ENCODE data around the gene CACNA1S. TPM values are rescaled to one million over a fixed set of nuclear protein-coding genes. Genes with fewer than 3 reads are reported as not detected.

CACNA1S gene
- total RNA-seq, 1 donor from 2014 or later, result not detected

DNA sequence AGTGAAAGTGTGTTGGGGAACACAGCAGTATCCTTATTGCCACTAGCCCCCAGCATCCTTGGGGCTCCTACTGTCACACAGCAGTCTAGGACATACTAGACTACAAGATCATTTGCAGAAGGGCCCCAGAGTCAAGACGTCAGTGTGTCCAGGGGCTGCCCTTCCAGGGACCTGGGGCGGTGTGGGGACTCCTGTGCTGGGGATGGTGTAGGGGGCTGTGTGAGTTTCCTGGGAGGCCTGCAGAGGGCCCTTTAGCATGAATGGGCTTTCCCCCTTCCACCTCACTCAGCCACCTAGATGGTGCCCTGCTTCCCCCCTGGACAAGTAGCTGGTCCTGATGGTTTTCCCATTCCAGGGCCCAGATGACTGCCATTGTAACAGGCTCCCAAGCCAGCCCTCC lies 71.2 kb downstream of the CACNA1S start:
- Histone ChIP-seq H3K9ac (ENCODE audit: low read length) (no peak overlapping the region), H3K4me3 (ENCODE audit: insufficient read depth, low read depth, low read length) (no peak overlapping the region), H3K27ac (ENCODE audit: low read depth, low read length) (no peak overlapping the region), H3K4me2 (ENCODE audit: low read length) (no peak overlapping the region), H4K20me1 (ENCODE audit: insufficient read depth, low read length) (no peaks in the 10 kb centered on the region), H3K27me3 (ENCODE audit: insufficient read depth, low read length) (peaks cover 14% of the 10 kb centered on the region), H3K79me2 (ENCODE audit: insufficient read depth, low read length) (no peaks in the 10 kb centered on the region), H2AFZ (ENCODE audit: low read depth, low read length) (no peak overlapping the region), H3K4me1 (ENCODE audit: insufficient read depth, low read length) (no peaks in the 10 kb centered on the region), H3K36me3 (ENCODE audit: insufficient read depth, low read length) (no peaks in the 10 kb centered on the region), H3K9me3 (ENCODE audit: insufficient read depth, low read depth, low read length) (no peaks in the 10 kb centered on the region)
- H3K36me3 Mint-ChIP-seq (ENCODE audit: low read depth, unreplicated experiment), result no peaks in the 10 kb centered on the region
- no peak for DNase-seq (ENCODE audit: low read depth)
- H3K9me3 Mint-ChIP-seq (ENCODE audit: unreplicated experiment), result no peaks in the 10 kb centered on the region
- FAIRE-seq, result no peak
- no peak overlapping the region for H3K27ac Mint-ChIP-seq (ENCODE audit: unreplicated experiment)
- H3K4me1 Mint-ChIP-seq (ENCODE audit: low read depth, unreplicated experiment), result no peaks in the 10 kb centered on the region
- H3K27me3 Mint-ChIP-seq (ENCODE audit: low read depth, unreplicated experiment), result peaks cover 24% of the 10 kb centered on the region
- TF ChIP-seq, protein P1, sequence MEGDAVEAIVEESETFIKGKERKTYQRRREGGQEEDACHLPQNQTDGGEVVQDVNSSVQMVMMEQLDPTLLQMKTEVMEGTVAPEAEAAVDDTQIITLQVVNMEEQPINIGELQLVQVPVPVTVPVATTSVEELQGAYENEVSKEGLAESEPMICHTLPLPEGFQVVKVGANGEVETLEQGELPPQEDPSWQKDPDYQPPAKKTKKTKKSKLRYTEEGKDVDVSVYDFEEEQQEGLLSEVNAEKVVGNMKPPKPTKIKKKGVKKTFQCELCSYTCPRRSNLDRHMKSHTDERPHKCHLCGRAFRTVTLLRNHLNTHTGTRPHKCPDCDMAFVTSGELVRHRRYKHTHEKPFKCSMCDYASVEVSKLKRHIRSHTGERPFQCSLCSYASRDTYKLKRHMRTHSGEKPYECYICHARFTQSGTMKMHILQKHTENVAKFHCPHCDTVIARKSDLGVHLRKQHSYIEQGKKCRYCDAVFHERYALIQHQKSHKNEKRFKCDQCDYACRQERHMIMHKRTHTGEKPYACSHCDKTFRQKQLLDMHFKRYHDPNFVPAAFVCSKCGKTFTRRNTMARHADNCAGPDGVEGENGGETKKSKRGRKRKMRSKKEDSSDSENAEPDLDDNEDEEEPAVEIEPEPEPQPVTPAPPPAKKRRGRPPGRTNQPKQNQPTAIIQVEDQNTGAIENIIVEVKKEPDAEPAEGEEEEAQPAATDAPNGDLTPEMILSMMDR (IDR thresholded peaks at IDR 0.05; ENCODE audit: insufficient read depth, low read depth, low read length), result no peak
- no peak for TF ChIP-seq EZH2 (IDR thresholded peaks at IDR 0.05; ENCODE audit: insufficient read depth, low read length)
- no peak overlapping the region for H3K4me3 Mint-ChIP-seq (ENCODE audit: unreplicated experiment)

DNA sequence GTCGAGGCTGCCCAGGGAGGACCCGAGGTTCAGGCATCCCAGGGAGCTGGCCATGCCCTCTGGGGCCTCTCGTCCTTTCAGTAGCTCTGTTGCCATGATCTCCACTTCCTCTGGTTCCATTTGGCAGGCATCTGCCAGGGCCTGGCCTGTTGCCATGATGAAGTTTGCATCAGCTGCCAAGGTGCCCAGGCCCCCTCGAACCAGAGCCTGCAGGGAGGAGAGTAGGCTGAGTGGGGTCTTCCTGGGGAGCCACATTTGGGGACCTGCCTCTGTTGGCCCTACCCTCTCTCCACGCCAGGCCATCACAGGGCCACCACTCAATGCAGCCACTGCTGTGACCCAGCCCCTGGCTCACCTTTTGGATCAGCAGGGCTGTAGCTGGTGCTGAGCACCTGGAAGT lies 72.3 kb downstream of the CACNA1S start:
- no peak for TF ChIP-seq EZH2 (IDR thresholded peaks at IDR 0.05; ENCODE audit: insufficient read depth, low read length)
- TF ChIP-seq, protein P1 (IDR thresholded peaks at IDR 0.05; ENCODE audit: insufficient read depth, low read depth, low read length), result no peak
- Mint-ChIP-seq H3K27ac (ENCODE audit: unreplicated experiment) (no peak overlapping the region), H3K4me1 (ENCODE audit: low read depth, unreplicated experiment) (no peaks in the 10 kb centered on the region), H3K9me3 (ENCODE audit: unreplicated experiment) (no peaks in the 10 kb centered on the region), H3K36me3 (ENCODE audit: low read depth, unreplicated experiment) (no peaks in the 10 kb centered on the region), H3K27me3 (ENCODE audit: low read depth, unreplicated experiment) (peaks cover 25% of the 10 kb centered on the region), H3K4me3 (ENCODE audit: unreplicated experiment) (no peak overlapping the region)
- peaks cover 14% of the 10 kb centered on the region for H3K27me3 ChIP-seq (ENCODE audit: insufficient read depth, low read length)
- no peaks in the 10 kb centered on the region for H3K9me3 ChIP-seq (ENCODE audit: insufficient read depth, low read depth, low read length)
- no peaks in the 10 kb centered on the region for H3K36me3 ChIP-seq (ENCODE audit: insufficient read depth, low read length)
- no peak overlapping the region for H3K27ac ChIP-seq (ENCODE audit: low read depth, low read length)
- DNase-seq (ENCODE audit: low read depth) (no peak), FAIRE-seq (no peak)
- no peak overlapping the region for H3K4me3 ChIP-seq (ENCODE audit: insufficient read depth, low read depth, low read length)
- H3K4me1 ChIP-seq (ENCODE audit: insufficient read depth, low read length), result no peaks in the 10 kb centered on the region
- no peak overlapping the region for H3K9ac ChIP-seq (ENCODE audit: low read length)
- no peaks in the 10 kb centered on the region for H3K79me2 ChIP-seq (ENCODE audit: insufficient read depth, low read length)
- H4K20me1 ChIP-seq (ENCODE audit: insufficient read depth, low read length), result no peaks in the 10 kb centered on the region
- H3K4me2 ChIP-seq (ENCODE audit: low read length), result no peak overlapping the region
- no peak overlapping the region for H2AFZ ChIP-seq (ENCODE audit: low read depth, low read length)

DNA sequence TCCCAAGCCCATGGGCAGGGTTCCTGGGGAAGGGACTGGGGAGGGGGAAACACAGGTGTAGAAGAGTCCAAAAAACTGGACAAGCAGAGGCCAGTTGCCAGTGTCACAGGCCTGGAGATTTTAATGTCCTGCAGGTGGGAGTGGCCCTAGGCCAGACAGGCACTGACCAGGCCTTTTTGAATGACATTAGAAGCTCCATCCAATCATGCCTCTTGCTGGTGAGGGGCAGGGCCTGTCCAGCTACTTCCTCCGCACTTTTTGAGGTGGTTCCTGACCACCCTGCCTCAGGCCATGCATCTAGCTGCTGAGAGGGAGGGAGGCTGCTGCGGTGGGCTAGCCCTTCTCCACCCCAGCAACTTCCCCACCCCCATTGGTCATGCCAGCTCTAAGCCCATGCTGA lies 72.8 kb downstream of the CACNA1S start:
- Histone ChIP-seq H3K9me3 (ENCODE audit: insufficient read depth, low read depth, low read length) (no peaks in the 10 kb centered on the region), H4K20me1 (ENCODE audit: insufficient read depth, low read length) (no peaks in the 10 kb centered on the region), H2AFZ (ENCODE audit: low read depth, low read length) (no peak overlapping the region), H3K4me1 (ENCODE audit: insufficient read depth, low read length) (no peaks in the 10 kb centered on the region), H3K36me3 (ENCODE audit: insufficient read depth, low read length) (no peaks in the 10 kb centered on the region), H3K27ac (ENCODE audit: low read depth, low read length) (no peak overlapping the region), H3K79me2 (ENCODE audit: insufficient read depth, low read length) (no peaks in the 10 kb centered on the region), H3K4me2 (ENCODE audit: low read length) (no peak overlapping the region), H3K4me3 (ENCODE audit: insufficient read depth, low read depth, low read length) (no peak overlapping the region), H3K9ac (ENCODE audit: low read length) (no peak overlapping the region), H3K27me3 (ENCODE audit: insufficient read depth, low read length) (peaks cover 14% of the 10 kb centered on the region)
- H3K36me3 Mint-ChIP-seq (ENCODE audit: low read depth, unreplicated experiment), result no peaks in the 10 kb centered on the region
- H3K4me1 Mint-ChIP-seq (ENCODE audit: low read depth, unreplicated experiment), result no peaks in the 10 kb centered on the region
- no peak overlapping the region for H3K4me3 Mint-ChIP-seq (ENCODE audit: unreplicated experiment)
- H3K9me3 Mint-ChIP-seq (ENCODE audit: unreplicated experiment), result no peaks in the 10 kb centered on the region
- H3K27ac Mint-ChIP-seq (ENCODE audit: unreplicated experiment), result no peak overlapping the region
- TF ChIP-seq, protein P1 (IDR thresholded peaks at IDR 0.05; ENCODE audit: insufficient read depth, low read depth, low read length), result no peak
- TF ChIP-seq EZH2 (IDR thresholded peaks at IDR 0.05; ENCODE audit: insufficient read depth, low read length), result no peak
- H3K27me3 Mint-ChIP-seq (ENCODE audit: low read depth, unreplicated experiment), result peaks cover 24% of the 10 kb centered on the region
- FAIRE-seq, result no peak
- DNase-seq (ENCODE audit: low read depth), result no peak

Measured in astrocyte (in vitro differentiated cells and primary cell).